Vagina (tissue), 2 donors: ENCODE data around the gene ERC2.

Source experiments
- POLR2A ChIP-seq, 2 donors: fragments of 450-650 bp; IDR thresholded peaks; one replicate each; pipeline ENCODE4 v1.6.1; 2017; ENCODE audit warnings: antibody characterized with exemption in 2 of 2, mild to moderate bottlenecking in 2 of 2, moderate library complexity in 2 of 2
- TF ChIP-seq, protein P1 (sequence below), 3 experiments: fragments of 450-650 bp in 2 of 3; fragments of 200-600 bp in 1 of 3; sonication (generic) in 1 of 3; IDR thresholded peaks; one replicate each; pipeline ENCODE4 v1.5.1; 2017 to 2019; ENCODE audit warnings: antibody characterized with exemption in 3 of 3, mild to moderate bottlenecking in 2 of 3, moderate library complexity in 2 of 3

DNA sequence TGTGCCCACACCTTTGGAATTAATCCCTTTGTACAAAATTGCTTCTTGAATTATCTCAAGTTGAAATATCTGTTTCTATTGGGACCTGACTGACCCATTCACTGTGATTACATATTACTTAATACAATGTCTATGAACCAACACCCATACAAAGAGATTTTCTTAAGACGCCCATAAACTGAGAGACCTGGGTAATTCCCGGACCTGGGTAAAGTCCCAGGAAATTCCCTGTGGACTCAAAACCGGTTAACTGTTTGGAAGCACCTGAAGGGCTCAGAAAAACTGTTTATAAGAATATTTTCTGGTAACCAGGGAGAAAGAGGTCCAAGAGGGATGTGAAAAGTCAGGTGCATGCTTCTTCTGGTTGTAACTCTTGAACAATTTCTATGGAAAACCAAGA is 667.2 kb downstream of the ERC2 start:
- TF ChIP-seq, protein P1, sequence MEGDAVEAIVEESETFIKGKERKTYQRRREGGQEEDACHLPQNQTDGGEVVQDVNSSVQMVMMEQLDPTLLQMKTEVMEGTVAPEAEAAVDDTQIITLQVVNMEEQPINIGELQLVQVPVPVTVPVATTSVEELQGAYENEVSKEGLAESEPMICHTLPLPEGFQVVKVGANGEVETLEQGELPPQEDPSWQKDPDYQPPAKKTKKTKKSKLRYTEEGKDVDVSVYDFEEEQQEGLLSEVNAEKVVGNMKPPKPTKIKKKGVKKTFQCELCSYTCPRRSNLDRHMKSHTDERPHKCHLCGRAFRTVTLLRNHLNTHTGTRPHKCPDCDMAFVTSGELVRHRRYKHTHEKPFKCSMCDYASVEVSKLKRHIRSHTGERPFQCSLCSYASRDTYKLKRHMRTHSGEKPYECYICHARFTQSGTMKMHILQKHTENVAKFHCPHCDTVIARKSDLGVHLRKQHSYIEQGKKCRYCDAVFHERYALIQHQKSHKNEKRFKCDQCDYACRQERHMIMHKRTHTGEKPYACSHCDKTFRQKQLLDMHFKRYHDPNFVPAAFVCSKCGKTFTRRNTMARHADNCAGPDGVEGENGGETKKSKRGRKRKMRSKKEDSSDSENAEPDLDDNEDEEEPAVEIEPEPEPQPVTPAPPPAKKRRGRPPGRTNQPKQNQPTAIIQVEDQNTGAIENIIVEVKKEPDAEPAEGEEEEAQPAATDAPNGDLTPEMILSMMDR (IDR thresholded peaks at IDR 0.05) = no peak
- no peak for TF ChIP-seq POLR2A (IDR thresholded peaks at IDR 0.05)
